ENCODE results near the gene MAP3K3.
A peak's percentile ranks its signal among the peaks of the same experiment; 100 is the strongest.

The MAP3K3 gene

DNA sequence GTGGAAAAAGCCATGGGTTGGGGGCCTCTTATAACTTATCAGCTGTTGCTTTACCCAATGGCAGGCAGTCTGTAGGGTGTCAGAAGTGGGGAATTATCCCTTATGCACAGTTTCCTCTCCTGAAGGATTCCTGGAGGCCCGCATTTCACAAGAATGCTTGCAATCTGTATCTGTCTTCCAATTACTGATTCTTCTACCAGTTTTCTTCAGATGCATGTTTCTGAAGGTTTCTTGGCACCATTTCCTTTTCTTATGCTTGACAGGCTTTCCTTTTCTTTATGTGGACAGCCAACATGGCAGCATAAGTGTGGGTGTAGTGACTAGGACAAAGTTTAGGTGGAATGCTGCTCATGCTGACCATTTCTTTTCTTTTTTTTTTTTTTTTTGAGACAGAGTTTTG, 36.1 kb downstream of the MAP3K3 start:
- TF ChIP-seq POLR2A (IDR thresholded peaks at IDR 0.05; ENCODE audit: low read depth, low read length), result no peak
- TF ChIP-seq TAF1 (IDR thresholded peaks at IDR 0.05; ENCODE audit: borderline replicate concordance, low read depth, low read length), result no peak
- no peak for TF ChIP-seq POLR2AphosphoS5 (IDR thresholded peaks at IDR 0.05; ENCODE audit: low read depth, low read length)
- DNase-seq (ENCODE audit: insufficient read length), result no peak
- no peak for FAIRE-seq

DNA sequence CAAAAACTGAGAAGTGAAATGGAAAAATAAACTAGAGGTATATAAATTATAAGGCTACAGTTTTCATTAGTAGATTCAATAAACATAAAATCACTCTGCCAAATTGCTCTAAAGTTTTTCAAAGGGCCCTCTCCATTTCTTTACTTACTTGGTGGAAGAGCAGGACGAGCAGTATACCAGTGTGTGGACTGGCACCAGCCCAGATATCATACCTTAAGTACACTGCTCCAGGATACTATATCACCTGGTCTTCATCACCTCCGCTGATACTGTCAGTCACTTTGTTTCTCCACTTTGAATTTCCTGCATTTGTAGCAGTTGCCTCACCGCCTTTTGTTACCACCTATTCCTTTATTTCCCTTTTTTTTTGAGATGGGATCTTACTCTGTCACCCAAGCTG, 37.6 kb downstream of the MAP3K3 start:
- FAIRE-seq (no peak), DNase-seq (ENCODE audit: insufficient read length) (no peak)
- TF ChIP-seq POLR2A (IDR thresholded peaks at IDR 0.05; ENCODE audit: low read depth, low read length), result no peak
- no peak for TF ChIP-seq TAF1 (IDR thresholded peaks at IDR 0.05; ENCODE audit: borderline replicate concordance, low read depth, low read length)
- no peak for TF ChIP-seq POLR2AphosphoS5 (IDR thresholded peaks at IDR 0.05; ENCODE audit: low read depth, low read length)

DNA sequence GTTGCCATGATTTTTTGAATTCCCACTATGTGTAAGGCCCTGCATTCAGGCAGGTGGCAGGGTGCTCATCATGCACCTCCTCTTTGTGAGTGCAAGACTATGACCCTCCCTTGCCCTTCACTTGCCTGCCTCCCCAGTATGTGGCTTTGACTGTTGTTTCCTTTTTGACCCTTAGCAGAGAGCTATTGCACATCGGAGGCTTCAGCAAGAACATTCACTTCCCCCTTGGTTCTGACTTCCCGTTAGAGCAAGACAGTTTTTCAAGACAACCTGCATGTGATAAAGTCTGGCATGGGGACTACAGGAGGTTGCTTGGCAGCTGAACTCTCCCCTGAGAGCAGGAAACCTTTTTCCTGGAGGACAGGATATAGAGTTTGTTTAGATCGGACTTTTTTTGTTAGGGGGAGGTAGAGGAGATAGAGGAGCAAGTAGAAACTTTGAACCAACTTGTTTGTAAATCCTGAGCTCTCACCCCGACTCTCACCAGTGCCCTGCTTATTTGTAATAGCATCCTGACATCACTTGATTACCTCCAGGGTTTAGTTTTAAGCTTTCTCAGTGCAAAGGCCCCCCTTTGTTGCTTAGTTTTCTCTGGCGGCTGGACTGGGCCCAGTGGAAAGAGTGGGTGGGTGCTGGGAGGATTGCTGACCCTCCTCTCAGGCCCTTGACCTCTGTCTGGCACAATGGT, 43.5 kb downstream of the MAP3K3 start:
- FAIRE-seq (peak; percentile 67), DNase-seq (ENCODE audit: insufficient read length) (no peak)
- TF ChIP-seq POLR2A (IDR thresholded peaks at IDR 0.05; ENCODE audit: low read depth, low read length) (no peak), POLR2AphosphoS5 (IDR thresholded peaks at IDR 0.05; ENCODE audit: low read depth, low read length) (no peak), TAF1 (IDR thresholded peaks at IDR 0.05; ENCODE audit: borderline replicate concordance, low read depth, low read length) (no peak)

DNA sequence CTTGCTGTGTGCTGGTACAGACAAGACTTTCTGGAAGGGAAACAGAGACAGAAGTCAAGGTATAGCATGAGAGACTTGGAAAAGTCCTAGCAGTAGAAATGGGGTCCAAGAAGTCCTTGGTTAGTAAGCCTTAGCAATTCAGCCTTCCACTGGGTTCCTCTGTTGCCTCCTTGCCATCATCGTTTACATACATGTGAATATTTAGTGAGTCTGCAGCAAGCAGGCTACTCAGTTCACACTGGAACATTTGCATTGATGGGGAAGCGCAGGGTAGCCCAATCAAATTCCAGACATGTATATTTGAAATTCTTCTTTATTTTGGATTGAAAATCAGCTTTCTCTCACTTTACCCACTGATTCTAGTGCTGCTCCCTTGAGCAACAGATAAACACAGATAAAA, 50.6 kb downstream of the MAP3K3 start:
- no peak for FAIRE-seq
- no peak for DNase-seq (ENCODE audit: insufficient read length)
- TF ChIP-seq POLR2AphosphoS5 (IDR thresholded peaks at IDR 0.05; ENCODE audit: low read depth, low read length) (no peak), POLR2A (IDR thresholded peaks at IDR 0.05; ENCODE audit: low read depth, low read length) (no peak), TAF1 (IDR thresholded peaks at IDR 0.05; ENCODE audit: borderline replicate concordance, low read depth, low read length) (no peak)

DNA sequence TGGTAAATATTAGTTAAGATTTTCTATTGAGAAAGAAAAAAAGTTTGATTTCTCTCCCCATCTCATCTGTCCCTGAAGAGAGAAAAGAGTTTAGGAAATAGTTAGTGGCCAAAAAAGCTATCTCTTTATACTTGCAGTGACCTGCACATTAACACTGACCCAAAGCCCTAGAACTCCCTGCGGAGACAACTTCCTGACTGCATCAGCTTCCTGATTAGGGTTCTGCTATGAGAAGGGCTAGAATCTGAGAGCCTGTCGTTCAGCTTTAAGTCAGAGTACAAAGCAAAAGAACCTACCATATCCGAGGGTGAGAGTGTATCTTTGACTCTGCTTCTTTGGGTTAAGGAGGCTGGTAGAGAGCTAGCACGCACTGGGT, 53.0 kb downstream of the MAP3K3 start:
- DNase-seq (ENCODE audit: insufficient read length) (no peak), FAIRE-seq (no peak)
- TF ChIP-seq POLR2AphosphoS5 (IDR thresholded peaks at IDR 0.05; ENCODE audit: low read depth, low read length) (no peak), POLR2A (IDR thresholded peaks at IDR 0.05; ENCODE audit: low read depth, low read length) (no peak), TAF1 (IDR thresholded peaks at IDR 0.05; ENCODE audit: borderline replicate concordance, low read depth, low read length) (no peak)

DNA sequence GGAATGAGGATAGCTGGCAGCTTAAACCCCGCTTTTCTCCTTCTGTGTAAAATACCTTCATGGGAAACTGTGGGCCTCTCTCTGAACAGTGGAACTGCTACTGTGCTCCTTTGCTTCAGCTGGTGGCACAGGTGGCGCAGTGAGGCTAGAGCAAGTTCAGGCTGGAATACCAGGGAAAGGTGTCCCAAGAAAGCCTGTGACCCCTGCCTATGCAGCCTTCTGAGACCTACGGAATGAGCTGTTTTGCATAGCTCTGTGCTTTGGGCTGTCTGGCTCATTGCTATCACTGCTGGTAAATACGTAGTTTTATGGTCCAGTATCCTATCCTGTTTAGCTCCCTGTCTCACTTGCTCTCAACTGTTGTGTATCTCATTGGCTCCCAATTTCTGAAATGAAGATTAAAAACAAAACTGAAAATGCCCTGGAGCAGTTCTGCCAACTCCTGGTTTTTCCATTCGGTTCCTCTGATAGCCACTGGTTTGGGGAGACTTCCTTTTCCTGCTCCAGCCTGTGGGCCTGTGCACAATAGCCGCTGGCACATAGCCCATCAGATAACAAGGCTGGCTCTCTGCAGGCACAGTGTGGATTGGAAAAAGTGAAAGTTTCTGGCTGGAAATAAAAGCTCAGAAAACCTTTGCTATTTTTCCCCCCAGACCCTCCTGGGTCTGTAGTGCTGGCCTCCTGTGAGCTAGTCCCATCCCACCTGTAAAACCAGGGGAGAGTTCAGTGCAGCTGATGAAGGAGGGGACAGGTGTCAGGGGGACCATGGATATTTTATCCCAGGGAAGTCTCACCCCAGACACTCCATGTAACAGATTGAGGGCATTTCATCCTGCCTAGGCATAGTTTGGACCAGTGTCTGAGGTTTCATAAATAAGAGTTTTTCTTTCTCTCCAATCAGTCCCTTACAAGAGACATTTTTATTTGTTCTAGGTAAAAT, 53.7 kb downstream of the MAP3K3 start:
- TF ChIP-seq TAF1 (IDR thresholded peaks at IDR 0.05; ENCODE audit: borderline replicate concordance, low read depth, low read length) (no peak), POLR2AphosphoS5 (IDR thresholded peaks at IDR 0.05; ENCODE audit: low read depth, low read length) (no peak), POLR2A (IDR thresholded peaks at IDR 0.05; ENCODE audit: low read depth, low read length) (no peak)
- FAIRE-seq, result no peak
- no peak for DNase-seq (ENCODE audit: insufficient read length)

GRCh38 chr17:63676584-63676983, 54.4 kb downstream of the MAP3K3 start:
- no peak for DNase-seq (ENCODE audit: insufficient read length)
- no peak for FAIRE-seq
- TF ChIP-seq TAF1 (IDR thresholded peaks at IDR 0.05; ENCODE audit: borderline replicate concordance, low read depth, low read length), result no peak
- TF ChIP-seq POLR2A (IDR thresholded peaks at IDR 0.05; ENCODE audit: low read depth, low read length), result no peak
- TF ChIP-seq POLR2AphosphoS5 (IDR thresholded peaks at IDR 0.05; ENCODE audit: low read depth, low read length), result no peak

GRCh38 chr17:63679214-63679613, 57.0 kb downstream of the MAP3K3 start:
- TF ChIP-seq POLR2A (IDR thresholded peaks at IDR 0.05; ENCODE audit: low read depth, low read length) (no peak), TAF1 (IDR thresholded peaks at IDR 0.05; ENCODE audit: borderline replicate concordance, low read depth, low read length) (no peak), POLR2AphosphoS5 (IDR thresholded peaks at IDR 0.05; ENCODE audit: low read depth, low read length) (no peak)
- DNase-seq (ENCODE audit: insufficient read length) (no peak), FAIRE-seq (no peak)

GRCh38 chr17:63680700-63681099, 58.5 kb downstream of the MAP3K3 start:
- no peak for FAIRE-seq
- no peak for TF ChIP-seq POLR2AphosphoS5 (IDR thresholded peaks at IDR 0.05; ENCODE audit: low read depth, low read length)
- TF ChIP-seq TAF1 (IDR thresholded peaks at IDR 0.05; ENCODE audit: borderline replicate concordance, low read depth, low read length), result no peak
- no peak for TF ChIP-seq POLR2A (IDR thresholded peaks at IDR 0.05; ENCODE audit: low read depth, low read length)
- DNase-seq (ENCODE audit: insufficient read length), result no peak

GRCh38 chr17:63681530-63681929, 59.3 kb downstream of the MAP3K3 start:
- TF ChIP-seq POLR2A (IDR thresholded peaks at IDR 0.05; ENCODE audit: low read depth, low read length) (no peak), POLR2AphosphoS5 (IDR thresholded peaks at IDR 0.05; ENCODE audit: low read depth, low read length) (no peak), TAF1 (IDR thresholded peaks at IDR 0.05; ENCODE audit: borderline replicate concordance, low read depth, low read length) (no peak)
- no peak for DNase-seq (ENCODE audit: insufficient read length)
- FAIRE-seq, result no peak

GRCh38 chr17:63682441-63682840, 60.2 kb downstream of the MAP3K3 start:
- TF ChIP-seq POLR2AphosphoS5 (IDR thresholded peaks at IDR 0.05; ENCODE audit: low read depth, low read length), result no peak
- TF ChIP-seq POLR2A (IDR thresholded peaks at IDR 0.05; ENCODE audit: low read depth, low read length), result no peak
- no peak for TF ChIP-seq TAF1 (IDR thresholded peaks at IDR 0.05; ENCODE audit: borderline replicate concordance, low read depth, low read length)
- DNase-seq (ENCODE audit: insufficient read length), result no peak
- FAIRE-seq, result no peak

DNA sequence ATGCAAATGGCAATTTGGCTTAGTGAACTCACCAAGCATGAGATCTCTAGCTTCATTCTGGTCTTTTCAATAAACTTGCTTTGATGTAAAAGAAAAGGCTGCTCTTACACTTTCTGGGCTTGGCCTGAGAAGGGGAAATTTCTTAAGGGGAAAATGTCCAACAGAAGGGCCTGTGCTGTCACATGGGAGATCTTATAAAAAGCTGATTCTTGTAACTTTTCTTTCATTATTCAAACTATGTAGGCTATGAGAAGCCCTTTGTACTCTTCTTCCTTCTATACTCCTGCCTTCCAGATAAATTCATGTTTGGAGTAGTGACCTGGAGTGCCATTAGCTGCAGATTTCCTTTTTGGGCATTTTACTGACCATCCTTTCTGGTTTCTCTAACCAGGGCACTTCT, 60.8 kb downstream of the MAP3K3 start:
- FAIRE-seq (no peak), DNase-seq (ENCODE audit: insufficient read length) (no peak)
- no peak for TF ChIP-seq POLR2A (IDR thresholded peaks at IDR 0.05; ENCODE audit: low read depth, low read length)
- TF ChIP-seq POLR2AphosphoS5 (IDR thresholded peaks at IDR 0.05; ENCODE audit: low read depth, low read length), result no peak
- TF ChIP-seq TAF1 (IDR thresholded peaks at IDR 0.05; ENCODE audit: borderline replicate concordance, low read depth, low read length), result no peak
